B cell (primary cell): ENCODE data around the gene RAD50. TPM values are rescaled to one million over a fixed set of nuclear protein-coding genes. Genes with fewer than 3 reads are reported as not detected.
A peak's percentile ranks its signal among the peaks of the same experiment; 100 is the strongest.

Experiments
- ATAC-seq: fragments of 200-7000 bp; cut with Tn5 transposase; one replicate; pipeline ENCODE4 v1.10.0; 2021; ENCODE audit warnings: low read depth, mild to moderate bottlenecking, moderate number of reproducible peaks, moderate library complexity
- CTCF ChIA-PET: fragments of 350-600 bp; sonication (Branson Sonifier 250); formaldehyde crosslinking; loops from one replicate; lab custom pipeline; 2021; ENCODE audit warnings: antibody characterized with exemption, inconsistent platforms; lab: Charles Lee
- POLR2A ChIA-PET: fragments of 350-600 bp; sonication (Branson Sonifier 250); formaldehyde crosslinking; loops from one replicate; lab custom pipeline; 2021; ENCODE audit warnings: antibody characterized with exemption; lab: Charles Lee
- DNase-seq: peaks from one replicate; pipeline ENCODE4 v3.0.0; 2013
- H2AFZ ChIP-seq: 2 replicates; pipeline ENCODE4 v1.6.1; 2012; ENCODE audit warnings: mild to moderate bottlenecking, low read depth, low read length; ENCODE audit not compliant: insufficient read depth, poor library complexity, severe bottlenecking
- H3K27ac ChIP-seq, 2 donors: 1 replicate in 1 of 2; 2 replicates in 1 of 2; pipeline ENCODE4 v1.5.1; 2012 to 2013; ENCODE audit warnings: low read length in 2 of 2, mild to moderate bottlenecking in 2 of 2, moderate library complexity in 1 of 2
- H3K27me3 ChIP-seq, 4 experiments: fragments of 200-600 bp in 1 of 4; sonication (generic) in 1 of 4; replicated peaks in 1 of 4; 1 replicate in 2 of 4; 2 replicates in 2 of 4; pipeline versions ENCODE4 v1.6.1 to v1.7.0; 2013 to 2016; ENCODE audit warnings: low read length in 3 of 4, mild to moderate bottlenecking in 2 of 4, mixed read lengths in 1 of 4, moderate library complexity in 1 of 4; ENCODE audit not compliant: insufficient read depth in 4 of 4, control insufficient read depth in 3 of 4; ENCODE audit errors: control extremely low read depth in 1 of 4
- H3K36me3 ChIP-seq, 2 experiments: replicated peaks in 1 of 2; 1 replicate in 1 of 2; 2 replicates in 1 of 2; pipeline versions ENCODE4 v1.6.1 to v1.7.1; 2013; ENCODE audit warnings: low read length in 1 of 2; ENCODE audit not compliant: insufficient read depth in 2 of 2, control insufficient read depth in 1 of 2; ENCODE audit errors: control extremely low read depth in 1 of 2, extremely low read depth in 1 of 2
- H3K4me1 ChIP-seq, 2 donors: fragments of 200-600 bp in 1 of 2; sonication (generic) in 1 of 2; 1 replicate in 1 of 2; 2 replicates in 1 of 2; pipeline versions ENCODE4 v1.5.1 to v1.6.1; 2013 to 2017; ENCODE audit warnings: low read length in 2 of 2; ENCODE audit not compliant: control insufficient read depth in 2 of 2, insufficient read depth in 2 of 2
- H3K4me2 ChIP-seq: replicated peaks from 2 replicates; pipeline ENCODE3; 2012; ENCODE audit warnings: mild to moderate bottlenecking, low read depth, low read length; ENCODE audit not compliant: poor library complexity, severe bottlenecking
- H3K4me3 ChIP-seq, 5 experiments: fragments of 200-600 bp in 1 of 5; sonication (generic) in 1 of 5; 1 replicate in 3 of 5; 2 replicates in 2 of 5; pipeline versions ENCODE4 v1.5.1 to v1.7.0; 2011 to 2016; ENCODE audit warnings: low read length in 4 of 5, mild to moderate bottlenecking in 4 of 5, low read depth in 2 of 5, control low read depth in 1 of 5, moderate library complexity in 1 of 5; ENCODE audit not compliant: insufficient read depth in 1 of 5; ENCODE audit errors: control extremely low read depth in 1 of 5, extremely low read depth in 1 of 5
- H3K79me2 ChIP-seq: fragments of 200-600 bp; sonication (generic); one replicate; pipeline ENCODE4 v1.6.0; 2016; ENCODE audit warnings: low read length; ENCODE audit not compliant: control insufficient read depth, insufficient read depth
- H3K9ac ChIP-seq: fragments of 200-600 bp; sonication (generic); 2 replicates; pipeline ENCODE4 v1.6.1; 2017; ENCODE audit warnings: mild to moderate bottlenecking, low read length, moderate library complexity
- H3K9me3 ChIP-seq, 3 donors: one replicate each; pipeline versions ENCODE4 v1.6.1 to v1.7.1; 2013; ENCODE audit warnings: low read length in 2 of 3; ENCODE audit not compliant: control insufficient read depth in 2 of 3, insufficient read depth in 1 of 3; ENCODE audit errors: control extremely low read depth in 1 of 3
- H4K20me1 ChIP-seq: 2 replicates; pipeline ENCODE4 v1.6.0; 2012; ENCODE audit warnings: mild to moderate bottlenecking, low read length; ENCODE audit not compliant: insufficient read depth, control insufficient read depth, poor library complexity, severe bottlenecking
- H3K27ac Mint-ChIP-seq: one replicate; pipeline ENCODE4 v1.8.0; 2021; ENCODE audit warnings: mixed read lengths
- H3K27me3 Mint-ChIP-seq: one replicate; pipeline ENCODE4 v1.8.0; 2021; ENCODE audit warnings: mixed read lengths
- H3K4me1 Mint-ChIP-seq: one replicate; pipeline ENCODE4 v1.8.0; 2021; ENCODE audit warnings: mixed read lengths
- H3K4me3 Mint-ChIP-seq: one replicate; pipeline ENCODE4 v1.8.0; 2021; ENCODE audit warnings: mixed read lengths
- H3K9me3 Mint-ChIP-seq: one replicate; pipeline ENCODE4 v1.8.0; 2022; ENCODE audit warnings: mixed read lengths; ENCODE audit not compliant: insufficient read depth
- CTCF ChIP-seq: fragments of 200-600 bp; IDR thresholded peaks from one replicate; pipeline ENCODE4 v1.8.0; 2022; ENCODE audit warnings: antibody characterized with exemption, mild to moderate bottlenecking
- EZH2 ChIP-seq: IDR thresholded peaks from 2 replicates; pipeline ENCODE4 v1.6.1; 2012; ENCODE audit warnings: borderline replicate concordance, low read depth, mild to moderate bottlenecking, moderate library complexity, low read length; ENCODE audit not compliant: insufficient read depth, poor library complexity, severe bottlenecking
- WGBS: methylation state at CpG from one replicate; pipeline ENCODE4 v1.1.5; 2013; ENCODE audit warnings: missing lambda C conversion rate; ENCODE audit not compliant: insufficient coverage; 5-methylcytosine and 5-hydroxymethylcytosine counted together
- intact Hi-C: fragments of 100-400 bp; cut with micrococcal nuclease; formaldehyde crosslinking; loops from one replicate; pipeline ENCODE4 v1.10.0; 2022
- polyA plus RNA-seq: library from polyadenylated mRNA; depleted of rRNA; stranded (reverse); fragments of >200 nt; gene quantifications from 2 replicates; pipeline ENCODE4 v1.2.3, GENCODE V29; 2012
- total RNA-seq, 2 donors: library from RNA; stranded (reverse); fragments of 120-200 nt in 1 of 2; gene quantifications; 1 replicate in 1 of 2; 2 replicates in 1 of 2; pipeline versions ENCODE4 v1.2.3 to v1.2.4, GENCODE V29; 2013 to 2022

RAD50 gene
- total and polyA plus RNA-seq, 2 donors (not counting 1 experiment from before 2014, with no cell fraction given), result 11.2 to 32.7 TPM

- H3K9me3 ChIP-seq, result no peaks in the 10 kb centered on the region
- H3K4me1 Mint-ChIP-seq, result peaks cover 30% of the 10 kb centered on the region
- H3K9ac ChIP-seq, result no peak overlapping the region
- H3K27me3 ChIP-seq, result peaks cover 0 to 3% (median 0%) of the 10 kb centered on the region in 4 experiments
- H3K36me3 ChIP-seq, result no peaks in the 10 kb centered on the region
- ATAC-seq, result peak; percentile 28
- peak overlapping the region; percentile 51 for H2AFZ ChIP-seq
- no peak overlapping the region for H3K27ac ChIP-seq
- no peak for DNase-seq
- H3K4me3 Mint-ChIP-seq, result no peak overlapping the region
- H4K20me1 ChIP-seq, result no peaks in the 10 kb centered on the region
- peak overlapping the region; percentile 34 for H3K27ac Mint-ChIP-seq
- peaks cover 0 to 16% of the 10 kb centered on the region in 2 donors for H3K4me1 ChIP-seq
- intact Hi-C loops, result no loop called here
- ChIA-PET CTCF (interaction anchor here (0.5 to 0.9 kb wide), 2 partner anchors 73 to 234 kb away, joined by 3 read pairs; no protein-coding TSS in a partner anchor), POLR2A (interaction anchor here (0.6 kb wide), 1 partner anchor 897 kb away, joined by 4 read pairs; no protein-coding TSS in a partner anchor)
- peak overlapping the region; percentile 39 for H3K4me2 ChIP-seq
- TF ChIP-seq CTCF (no peak), EZH2 (no peak)
- H3K27me3 Mint-ChIP-seq, result no peaks in the 10 kb centered on the region
- H3K79me2 ChIP-seq, result no peaks in the 10 kb centered on the region
- H3K9me3 Mint-ChIP-seq, result no peaks in the 10 kb centered on the region
- no peak overlapping the region for H3K4me3 ChIP-seq
- WGBS, result 85% methylated on average over 11 of the region's 13 CpGs
Observed at GRCh38 chr5:132663771-132664695, 107.3 kb downstream of the RAD50 start.

- H4K20me1 ChIP-seq, result no peaks in the 10 kb centered on the region
- H3K36me3 ChIP-seq, result no peaks in the 10 kb centered on the region
- no peaks in the 10 kb centered on the region for H3K9me3 ChIP-seq
- WGBS, result 98% methylated on average over 9 of the region's 9 CpGs
- H3K4me1 Mint-ChIP-seq, result peaks cover 30% of the 10 kb centered on the region
- no peak overlapping the region for H2AFZ ChIP-seq
- ATAC-seq (no peak), DNase-seq (no peak)
- H3K27me3 Mint-ChIP-seq, result peaks cover 2% of the 10 kb centered on the region
- no peak overlapping the region for H3K4me3 ChIP-seq
- intact Hi-C loops, result no loop called here
- H3K4me2 ChIP-seq, result no peak overlapping the region
- H3K27ac Mint-ChIP-seq, result no peak overlapping the region
- no peak overlapping the region for H3K4me3 Mint-ChIP-seq
- H3K4me1 ChIP-seq, result peaks cover 0 to 16% of the 10 kb centered on the region in 2 donors
- no peak for TF ChIP-seq CTCF
- TF ChIP-seq EZH2, result no peak
- H3K9ac ChIP-seq, result no peak overlapping the region
- H3K27ac ChIP-seq, result no peak overlapping the region
- no peaks in the 10 kb centered on the region for H3K9me3 Mint-ChIP-seq
- POLR2A ChIA-PET, result no interaction called here
- H3K27me3 ChIP-seq, result peaks cover 0 to 3% (median 0%) of the 10 kb centered on the region in 4 experiments
- no peaks in the 10 kb centered on the region for H3K79me2 ChIP-seq
- CTCF ChIA-PET, result no interaction called here
Observed at GRCh38 chr5:132664696-132665209, 108.0 kb downstream of the RAD50 start.
